ENCODE results near the gene BLVRA. TPM values are rescaled to one million over a fixed set of nuclear protein-coding genes. Genes with fewer than 3 reads are reported as not detected.
"Not testable (repeated sequence)": the region's sequence is repeated elsewhere in the genome, so short reads cannot be mapped to it uniquely, and the experiment has no call there.

Gene BLVRA
- total RNA-seq, 2 experiments from 2014 or later, result 0.91 TPM; not detected in 1

DNA sequence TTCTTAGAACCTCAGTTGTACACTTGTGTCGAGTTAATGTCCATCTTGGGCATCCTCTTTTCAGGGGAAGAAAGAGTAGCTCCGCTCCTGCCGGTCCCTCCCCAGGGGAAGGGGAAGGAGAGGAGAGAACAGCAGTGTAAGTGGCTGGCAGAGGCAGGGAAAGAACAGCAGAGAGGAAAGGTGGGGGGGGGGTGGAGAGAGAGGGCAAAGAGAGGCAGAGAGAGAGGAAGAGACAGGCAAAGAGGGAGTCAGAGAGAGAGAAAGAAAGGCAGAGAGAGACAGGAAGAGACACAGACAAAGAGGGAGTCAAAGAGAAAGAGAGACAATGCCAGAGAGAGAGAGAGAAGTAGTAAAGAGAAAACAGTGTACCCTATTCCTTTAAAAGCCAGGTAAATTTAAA is 56.9 kb downstream of the BLVRA start:
- intact Hi-C loops (cut with micrococcal nuclease; ENCODE audit: unreplicated experiment), result no loop called here
- H3K4me3 ChIP-seq (ENCODE audit: low read depth, low read length, poor library complexity, severe bottlenecking), result no peak overlapping the region
- TF ChIP-seq CTCF (conservative IDR thresholded peaks at IDR 0.05; ENCODE audit: low read length) (no peak), EZH2phosphoT487 (IDR thresholded peaks at IDR 0.05; ENCODE audit: borderline replicate concordance, low read depth, low read length) (no peak)
- H3K4me1 ChIP-seq (ENCODE audit: insufficient read depth, low read length, poor library complexity, severe bottlenecking), result no peaks in the 10 kb centered on the region
- POLR2A ChIA-PET, result interaction anchor here (0.6 kb wide), 1 partner anchor 1518 kb away, joined by 3 read pairs; no protein-coding TSS in a partner anchor
- H3K9me2 ChIP-seq (ENCODE audit: insufficient read depth, low read length), result no peaks in the 10 kb centered on the region
- H3K27ac ChIP-seq (ENCODE audit: low read depth, low read length, poor library complexity, severe bottlenecking), result no peak overlapping the region
- CTCF ChIA-PET (ENCODE audit: unreplicated experiment), result no interaction called here
- no peak overlapping the region for H3K4me2 ChIP-seq (ENCODE audit: low read length)
- no peaks in the 10 kb centered on the region for H4K20me1 ChIP-seq (ENCODE audit: insufficient read depth, low read length)
- BruUV-seq (replicated peaks), result no TSS peak
- no peak for DNase-seq (ENCODE audit: low spot score)
- H2AFZ ChIP-seq (ENCODE audit: low read length), result no peak overlapping the region
- no peaks in the 10 kb centered on the region for H3K79me2 ChIP-seq (ENCODE audit: insufficient read depth, low read depth, low read length)
- no peaks in the 10 kb centered on the region for H3K9me3 ChIP-seq (ENCODE audit: low read length)
- no peaks in the 10 kb centered on the region for H3K36me3 ChIP-seq (ENCODE audit: insufficient read depth, low read length)

DNA sequence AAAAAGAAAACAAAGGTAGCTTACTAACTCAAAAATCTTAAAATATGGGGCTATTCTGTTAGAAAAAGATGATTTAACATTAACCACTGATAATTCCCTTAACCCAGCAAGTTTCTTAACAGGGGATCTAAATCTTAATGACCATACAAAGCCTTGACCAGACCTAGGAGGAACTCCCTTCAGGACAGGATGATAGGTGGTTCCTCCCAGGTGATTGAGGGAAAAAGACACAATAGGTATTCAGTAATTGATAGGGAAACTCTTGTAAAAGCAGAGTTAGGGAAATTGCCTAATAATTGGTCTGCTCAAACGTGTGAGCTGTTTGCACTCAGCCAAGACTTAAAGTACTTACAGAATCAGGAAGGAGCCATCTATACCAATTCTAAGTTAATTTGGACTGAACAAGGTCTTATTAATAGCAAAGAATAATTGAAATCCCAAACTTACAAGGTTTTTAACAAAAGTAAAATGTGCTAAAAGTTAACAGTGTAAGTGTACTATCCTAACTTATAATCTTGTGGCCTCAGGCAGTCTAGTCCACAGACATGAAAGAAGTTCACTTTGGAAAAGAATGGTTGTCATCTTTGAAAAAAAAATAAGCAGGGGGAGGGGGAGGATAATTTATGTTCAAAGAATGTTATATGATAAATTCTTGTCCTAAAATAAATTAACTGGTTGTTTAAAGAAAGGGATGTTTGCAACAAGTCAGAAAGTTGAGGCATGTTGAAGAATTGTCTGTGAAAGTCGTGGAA is 57.7 kb downstream of the BLVRA start:
- H3K4me3 ChIP-seq (ENCODE audit: low read depth, low read length, poor library complexity, severe bottlenecking); intact Hi-C loops (cut with micrococcal nuclease; ENCODE audit: unreplicated experiment); BruUV-seq (replicated peaks); H2AFZ ChIP-seq (ENCODE audit: low read length); CTCF ChIA-PET (ENCODE audit: unreplicated experiment); H3K9me2 ChIP-seq (ENCODE audit: insufficient read depth, low read length); DNase-seq (ENCODE audit: low spot score); H3K4me2 ChIP-seq (ENCODE audit: low read length); H4K20me1 ChIP-seq (ENCODE audit: insufficient read depth, low read length); H3K79me2 ChIP-seq (ENCODE audit: insufficient read depth, low read depth, low read length); H3K27ac ChIP-seq (ENCODE audit: low read depth, low read length, poor library complexity, severe bottlenecking); H3K4me1 ChIP-seq (ENCODE audit: insufficient read depth, low read length, poor library complexity, severe bottlenecking); POLR2A ChIA-PET; H3K9me3 ChIP-seq (ENCODE audit: low read length); H3K36me3 ChIP-seq (ENCODE audit: insufficient read depth, low read length): not testable (repeated sequence)

DNA sequence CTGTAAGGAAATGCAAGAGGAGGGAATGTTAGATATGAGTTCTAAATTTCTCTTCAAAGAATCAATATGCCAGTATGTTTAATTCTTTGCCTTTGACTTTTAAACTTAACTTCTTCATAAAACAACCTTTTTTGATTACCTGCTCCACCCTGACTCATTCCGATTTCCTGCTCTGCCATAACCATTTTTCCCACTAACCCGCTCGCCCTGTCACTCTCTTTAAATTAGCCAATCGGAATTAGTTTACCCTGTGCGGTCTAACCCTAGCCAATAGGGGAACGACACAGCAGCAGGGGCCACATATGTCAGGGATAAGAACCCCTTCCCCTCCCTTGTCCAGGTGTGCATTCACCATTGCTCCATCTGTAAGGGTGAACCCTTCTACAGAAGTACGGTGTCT is 64.9 kb downstream of the BLVRA start:
- BruUV-seq (replicated peaks); H3K4me3 ChIP-seq (ENCODE audit: low read depth, low read length, poor library complexity, severe bottlenecking); H2AFZ ChIP-seq (ENCODE audit: low read length); H3K27ac ChIP-seq (ENCODE audit: low read depth, low read length, poor library complexity, severe bottlenecking); H3K79me2 ChIP-seq (ENCODE audit: insufficient read depth, low read depth, low read length); H4K20me1 ChIP-seq (ENCODE audit: insufficient read depth, low read length); H3K4me2 ChIP-seq (ENCODE audit: low read length); DNase-seq (ENCODE audit: low spot score); H3K36me3 ChIP-seq (ENCODE audit: insufficient read depth, low read length); H3K9me3 ChIP-seq (ENCODE audit: low read length); H3K9me2 ChIP-seq (ENCODE audit: insufficient read depth, low read length); CTCF ChIA-PET (ENCODE audit: unreplicated experiment); H3K4me1 ChIP-seq (ENCODE audit: insufficient read depth, low read length, poor library complexity, severe bottlenecking); POLR2A ChIA-PET; intact Hi-C loops (cut with micrococcal nuclease; ENCODE audit: unreplicated experiment): not testable (repeated sequence)

GRCh38 chr7:43823941-43824340 is 65.5 kb downstream of the BLVRA start:
- no TSS peak for BruUV-seq (replicated peaks)
- no peaks in the 10 kb centered on the region for H3K4me1 ChIP-seq (ENCODE audit: insufficient read depth, low read length, poor library complexity, severe bottlenecking)
- H3K36me3 ChIP-seq (ENCODE audit: insufficient read depth, low read length), result no peaks in the 10 kb centered on the region
- no peaks in the 10 kb centered on the region for H3K9me2 ChIP-seq (ENCODE audit: insufficient read depth, low read length)
- TF ChIP-seq EZH2phosphoT487 (IDR thresholded peaks at IDR 0.05; ENCODE audit: borderline replicate concordance, low read depth, low read length), result no peak
- no peak for TF ChIP-seq CTCF (conservative IDR thresholded peaks at IDR 0.05; ENCODE audit: low read length)
- no peak overlapping the region for H3K27ac ChIP-seq (ENCODE audit: low read depth, low read length, poor library complexity, severe bottlenecking)
- H3K9me3 ChIP-seq (ENCODE audit: low read length), result no peaks in the 10 kb centered on the region
- H3K79me2 ChIP-seq (ENCODE audit: insufficient read depth, low read depth, low read length), result no peaks in the 10 kb centered on the region
- no peak overlapping the region for H3K4me3 ChIP-seq (ENCODE audit: low read depth, low read length, poor library complexity, severe bottlenecking)
- DNase-seq (ENCODE audit: low spot score), result no peak
- intact Hi-C loops (cut with micrococcal nuclease; ENCODE audit: unreplicated experiment), result no loop called here
- no peak overlapping the region for H3K4me2 ChIP-seq (ENCODE audit: low read length)
- H2AFZ ChIP-seq (ENCODE audit: low read length), result no peak overlapping the region
- ChIA-PET POLR2A (no interaction called here), CTCF (ENCODE audit: unreplicated experiment) (no interaction called here)
- H4K20me1 ChIP-seq (ENCODE audit: insufficient read depth, low read length), result no peaks in the 10 kb centered on the region

DNA sequence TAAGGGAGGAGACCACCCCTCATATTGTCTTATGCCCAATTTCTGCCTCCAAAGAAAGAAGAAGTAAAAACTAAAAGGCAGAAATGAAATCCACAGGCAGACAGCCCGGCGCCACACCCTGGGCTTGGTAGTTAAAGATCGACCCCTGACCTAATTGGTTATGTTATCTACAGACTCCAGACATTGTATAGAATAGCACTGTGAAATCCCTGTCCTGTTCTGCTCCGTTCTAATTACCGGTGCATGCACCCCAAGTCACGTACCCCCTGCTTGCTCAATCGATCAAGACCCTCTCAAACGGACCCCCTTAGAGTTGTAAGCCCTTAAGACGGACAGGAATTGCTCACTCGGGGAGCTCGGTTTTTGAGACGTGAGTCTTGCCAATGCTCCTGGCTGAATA is 66.0 kb downstream of the BLVRA start:
- H3K9me3 ChIP-seq (ENCODE audit: low read length); H2AFZ ChIP-seq (ENCODE audit: low read length); H3K36me3 ChIP-seq (ENCODE audit: insufficient read depth, low read length); BruUV-seq (replicated peaks); H4K20me1 ChIP-seq (ENCODE audit: insufficient read depth, low read length); CTCF ChIA-PET (ENCODE audit: unreplicated experiment); H3K4me1 ChIP-seq (ENCODE audit: insufficient read depth, low read length, poor library complexity, severe bottlenecking); H3K27ac ChIP-seq (ENCODE audit: low read depth, low read length, poor library complexity, severe bottlenecking); intact Hi-C loops (cut with micrococcal nuclease; ENCODE audit: unreplicated experiment); H3K4me3 ChIP-seq (ENCODE audit: low read depth, low read length, poor library complexity, severe bottlenecking); H3K4me2 ChIP-seq (ENCODE audit: low read length); DNase-seq (ENCODE audit: low spot score); H3K9me2 ChIP-seq (ENCODE audit: insufficient read depth, low read length); H3K79me2 ChIP-seq (ENCODE audit: insufficient read depth, low read depth, low read length): not testable (repeated sequence)
- POLR2A ChIA-PET, result interaction anchor here (0.6 kb wide), 1 partner anchor 21 kb away, joined by 3 read pairs; no protein-coding TSS in a partner anchor

Measured in OCI-LY7 (cell line).